Measurements from ENCODE around the gene ZNF408.

Gene ZNF408

DNA sequence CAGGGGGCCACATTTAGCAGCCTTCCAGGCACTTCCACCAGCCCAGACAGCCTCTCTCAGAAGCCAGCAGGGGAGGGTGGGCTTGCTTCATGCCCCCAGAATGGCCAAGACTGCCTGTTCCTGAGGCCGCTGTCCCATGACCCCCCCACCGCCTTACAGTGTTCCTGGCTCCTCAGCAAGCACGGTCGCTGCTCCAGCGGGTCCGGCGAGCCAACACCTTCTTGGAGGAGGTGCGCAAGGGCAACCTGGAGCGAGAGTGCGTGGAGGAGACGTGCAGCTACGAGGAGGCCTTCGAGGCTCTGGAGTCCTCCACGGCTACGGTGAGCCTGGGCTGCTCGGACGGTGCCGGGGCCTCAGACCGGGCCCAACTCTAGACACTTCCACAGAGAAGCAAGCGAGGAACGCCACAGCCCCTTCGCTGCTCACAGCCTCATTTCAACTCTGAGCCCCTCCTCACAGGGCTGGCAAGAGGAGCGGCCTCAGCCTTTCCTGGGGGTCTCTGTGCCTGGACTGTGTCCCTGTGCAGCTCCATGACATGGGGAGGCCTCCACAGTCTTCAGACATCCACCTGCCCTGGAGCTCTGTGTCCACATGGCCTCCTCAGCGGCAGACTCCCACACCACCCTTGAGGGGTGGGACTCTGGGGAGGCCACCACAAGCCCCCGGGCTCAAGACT is 18.9 kb downstream of the ZNF408 start:
- H3K36me3 ChIP-seq (ENCODE audit: control insufficient read depth in 1 of 2, insufficient read depth in 2 of 2, low read length in 2 of 2): no peaks in the 10 kb centered on the region
- no peak overlapping the region for H3K27ac ChIP-seq (ENCODE audit: low read length)
- no peak overlapping the region for H3K4me3 ChIP-seq (ENCODE audit: low read depth in 1 of 2, low read length in 2 of 2)
- no peaks in the 10 kb centered on the region for H3K9me3 ChIP-seq (ENCODE audit: control insufficient read depth in 1 of 2, low read length in 2 of 2)
- H3K27me3 ChIP-seq (ENCODE audit: low read depth, low read length): no peaks in the 10 kb centered on the region
- no peaks in the 10 kb centered on the region for H3K4me1 ChIP-seq (ENCODE audit: control insufficient read depth in 1 of 2, insufficient read depth in 2 of 2, low read length in 2 of 2)

DNA sequence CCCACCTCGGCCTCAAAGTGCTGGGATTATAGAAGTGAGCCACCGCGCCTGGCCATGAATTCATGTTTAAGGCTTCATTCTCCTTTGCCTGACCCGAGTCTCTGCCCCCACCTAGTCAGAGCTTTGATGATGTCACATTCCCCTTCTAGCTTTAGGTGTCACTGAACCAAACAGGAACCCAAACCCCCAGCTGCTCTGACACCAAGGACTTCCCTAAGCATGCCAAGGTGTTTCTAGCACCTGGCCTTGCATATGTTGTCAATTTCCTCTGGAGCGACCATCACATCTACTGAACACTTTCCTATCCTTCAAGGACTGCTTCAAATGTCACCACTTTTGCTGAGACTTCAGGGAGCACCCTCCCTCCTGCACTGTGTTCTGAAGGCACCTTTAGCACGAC is 20.5 kb downstream of the ZNF408 start:
- Histone ChIP-seq H3K27ac (ENCODE audit: low read length) (no peak overlapping the region), H3K27me3 (ENCODE audit: low read depth, low read length) (no peaks in the 10 kb centered on the region), H3K4me3 (ENCODE audit: low read depth in 1 of 2, low read length in 2 of 2) (no peak overlapping the region), H3K36me3 (ENCODE audit: control insufficient read depth in 1 of 2, insufficient read depth in 2 of 2, low read length in 2 of 2) (no peaks in the 10 kb centered on the region), H3K4me1 (ENCODE audit: control insufficient read depth in 1 of 2, insufficient read depth in 2 of 2, low read length in 2 of 2) (no peaks in the 10 kb centered on the region), H3K9me3 (ENCODE audit: control insufficient read depth in 1 of 2, low read length in 2 of 2) (no peaks in the 10 kb centered on the region)

DNA sequence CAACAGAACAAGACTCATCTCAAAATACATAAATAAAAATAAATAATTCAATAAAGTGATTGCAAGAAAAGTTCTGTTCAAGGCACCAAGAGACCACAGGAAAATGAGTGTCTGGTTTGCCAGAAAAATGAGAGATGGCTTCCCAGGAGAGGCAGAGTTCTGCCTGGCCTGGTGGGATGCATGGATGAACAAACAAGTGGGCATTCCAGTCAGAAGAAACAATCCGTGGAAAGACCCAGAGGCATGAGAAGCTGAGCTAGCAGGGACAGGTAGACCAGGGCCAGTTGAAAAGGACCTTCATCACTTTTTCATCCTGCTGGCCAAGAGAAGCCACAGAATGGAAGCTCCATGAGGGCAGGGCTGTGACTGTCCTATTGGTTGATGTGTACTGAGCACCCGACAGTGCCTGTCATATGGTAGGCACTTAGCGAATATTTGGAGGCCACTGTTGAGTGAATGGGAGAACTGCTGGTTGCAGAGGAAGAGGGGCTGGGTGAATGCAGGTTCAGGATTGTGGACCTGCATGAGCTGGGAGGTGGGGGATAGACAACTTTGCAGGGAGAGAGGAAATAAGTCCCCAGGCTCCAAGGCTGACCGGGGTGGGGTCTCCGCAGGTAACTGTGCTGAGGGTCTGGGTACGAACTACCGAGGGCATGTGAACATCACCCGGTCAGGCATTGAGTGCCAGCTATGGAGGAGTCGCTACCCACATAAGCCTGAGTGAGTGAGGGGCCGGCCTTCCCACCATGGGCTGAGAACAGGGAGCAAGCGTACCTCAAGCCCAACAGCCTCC is 21.9 kb downstream of the ZNF408 start:
- Histone ChIP-seq H3K27me3 (ENCODE audit: low read depth, low read length) (no peaks in the 10 kb centered on the region), H3K36me3 (ENCODE audit: control insufficient read depth in 1 of 2, insufficient read depth in 2 of 2, low read length in 2 of 2) (no peaks in the 10 kb centered on the region), H3K4me3 (ENCODE audit: low read depth in 1 of 2, low read length in 2 of 2) (no peak overlapping the region), H3K4me1 (ENCODE audit: control insufficient read depth in 1 of 2, insufficient read depth in 2 of 2, low read length in 2 of 2) (no peaks in the 10 kb centered on the region), H3K27ac (ENCODE audit: low read length) (no peak overlapping the region), H3K9me3 (ENCODE audit: control insufficient read depth in 1 of 2, low read length in 2 of 2) (no peaks in the 10 kb centered on the region)

DNA sequence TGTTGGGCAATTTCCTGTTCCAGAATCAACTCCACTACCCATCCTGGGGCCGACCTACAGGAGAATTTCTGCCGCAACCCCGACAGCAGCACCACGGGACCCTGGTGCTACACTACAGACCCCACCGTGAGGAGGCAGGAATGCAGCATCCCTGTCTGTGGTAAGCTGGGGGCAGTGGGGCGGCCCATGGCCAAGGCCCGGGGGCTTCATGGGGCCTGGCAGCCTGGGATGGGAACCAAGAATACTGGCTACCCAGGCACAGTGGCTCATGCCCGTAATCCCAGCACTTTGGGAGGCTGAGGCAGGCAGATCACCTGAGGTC is 22.5 kb downstream of the ZNF408 start:
- Histone ChIP-seq H3K27me3 (ENCODE audit: low read depth, low read length) (no peaks in the 10 kb centered on the region), H3K27ac (ENCODE audit: low read length) (no peak overlapping the region), H3K36me3 (ENCODE audit: control insufficient read depth in 1 of 2, insufficient read depth in 2 of 2, low read length in 2 of 2) (no peaks in the 10 kb centered on the region), H3K4me1 (ENCODE audit: control insufficient read depth in 1 of 2, insufficient read depth in 2 of 2, low read length in 2 of 2) (no peaks in the 10 kb centered on the region), H3K9me3 (ENCODE audit: control insufficient read depth in 1 of 2, low read length in 2 of 2) (no peaks in the 10 kb centered on the region), H3K4me3 (ENCODE audit: low read depth in 1 of 2, low read length in 2 of 2) (no peak overlapping the region)

DNA sequence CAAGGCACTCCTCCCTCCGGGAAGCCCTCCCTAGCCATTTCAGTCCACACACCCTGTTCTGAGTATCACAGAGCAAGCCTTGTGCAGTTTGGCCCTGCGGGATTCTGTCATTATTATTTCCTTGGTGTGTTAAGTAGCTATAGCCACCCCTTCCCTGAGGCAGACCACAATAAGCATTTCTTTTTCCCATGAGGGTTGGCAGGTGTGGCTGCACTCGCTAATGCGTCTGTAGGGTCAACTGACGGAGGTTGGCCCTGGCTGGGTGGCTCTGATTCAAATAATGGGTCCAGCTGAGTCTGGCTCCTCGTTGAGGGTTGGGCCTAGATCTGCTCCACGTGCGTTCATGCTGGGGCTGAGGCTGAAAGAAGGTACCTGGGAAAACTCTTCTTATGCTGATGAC is 23.3 kb downstream of the ZNF408 start:
- Histone ChIP-seq H3K4me1 (ENCODE audit: control insufficient read depth in 1 of 2, insufficient read depth in 2 of 2, low read length in 2 of 2) (no peaks in the 10 kb centered on the region), H3K4me3 (ENCODE audit: low read depth in 1 of 2, low read length in 2 of 2) (no peak overlapping the region), H3K9me3 (ENCODE audit: control insufficient read depth in 1 of 2, low read length in 2 of 2) (no peaks in the 10 kb centered on the region), H3K36me3 (ENCODE audit: control insufficient read depth in 1 of 2, insufficient read depth in 2 of 2, low read length in 2 of 2) (no peaks in the 10 kb centered on the region), H3K27ac (ENCODE audit: low read length) (no peak overlapping the region), H3K27me3 (ENCODE audit: low read depth, low read length) (no peaks in the 10 kb centered on the region)

DNA sequence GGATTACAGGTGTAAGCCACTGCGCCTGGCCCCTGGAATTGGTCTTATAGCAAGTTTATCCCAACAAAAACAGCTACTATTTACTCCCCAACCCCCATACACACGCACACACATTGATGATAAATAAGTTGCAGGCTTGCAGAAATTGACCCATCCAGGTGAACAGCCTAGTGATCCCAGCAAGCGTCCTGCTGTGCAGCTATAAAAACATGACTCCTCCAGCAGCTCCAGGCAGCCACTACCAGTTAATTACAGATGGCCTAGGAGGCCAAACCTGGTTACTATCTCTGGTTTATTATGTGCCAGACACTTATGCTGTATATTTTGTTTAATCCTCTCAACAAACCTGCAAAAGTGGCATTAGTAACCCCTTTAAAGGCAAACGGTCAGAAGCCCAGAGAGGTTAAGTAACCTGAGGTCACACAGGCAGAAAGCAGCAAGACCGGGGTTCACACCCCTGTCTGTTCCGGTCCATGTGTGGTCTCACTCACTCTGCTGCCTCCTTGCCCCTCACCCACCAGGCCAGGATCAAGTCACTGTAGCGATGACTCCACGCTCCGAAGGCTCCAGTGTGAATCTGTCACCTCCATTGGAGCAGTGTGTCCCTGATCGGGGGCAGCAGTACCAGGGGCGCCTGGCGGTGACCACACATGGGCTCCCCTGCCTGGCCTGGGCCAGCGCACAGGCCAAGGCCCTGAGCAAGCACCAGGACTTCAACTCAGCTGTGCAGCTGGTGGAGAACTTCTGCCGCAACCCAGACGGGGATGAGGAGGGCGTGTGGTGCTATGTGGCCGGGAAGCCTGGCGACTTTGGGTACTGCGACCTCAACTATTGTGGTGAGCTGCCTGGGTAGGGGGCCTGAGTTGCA is 24.7 kb downstream of the ZNF408 start:
- Histone ChIP-seq H3K36me3 (ENCODE audit: control insufficient read depth in 1 of 2, insufficient read depth in 2 of 2, low read length in 2 of 2) (no peaks in the 10 kb centered on the region), H3K4me1 (ENCODE audit: control insufficient read depth in 1 of 2, insufficient read depth in 2 of 2, low read length in 2 of 2) (no peaks in the 10 kb centered on the region)

DNA sequence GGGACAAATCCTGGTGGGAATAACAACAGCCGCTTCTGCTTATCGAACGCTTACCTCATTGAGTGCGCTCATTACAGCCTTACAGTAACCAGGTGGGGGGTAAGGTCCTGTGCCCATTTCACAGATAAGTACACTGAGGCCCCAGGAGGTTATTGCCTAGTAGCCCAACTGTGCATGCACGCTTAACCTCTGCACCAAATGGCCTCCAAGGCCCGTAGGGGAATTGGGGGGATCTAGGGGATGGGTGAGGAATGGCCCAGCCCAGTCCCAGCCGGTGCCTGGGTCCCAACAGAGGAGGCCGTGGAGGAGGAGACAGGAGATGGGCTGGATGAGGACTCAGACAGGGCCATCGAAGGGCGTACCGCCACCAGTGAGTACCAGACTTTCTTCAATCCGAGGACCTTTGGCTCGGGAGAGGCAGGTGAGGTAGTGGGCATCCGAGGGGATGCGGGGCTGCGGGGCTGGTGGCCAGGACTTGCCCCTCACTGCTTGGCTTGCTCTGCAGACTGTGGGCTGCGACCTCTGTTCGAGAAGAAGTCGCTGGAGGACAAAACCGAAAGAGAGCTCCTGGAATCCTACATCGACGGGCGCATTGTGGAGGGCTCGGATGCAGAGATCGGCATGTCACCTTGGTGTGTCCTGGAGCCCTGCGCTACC is 25.5 kb downstream of the ZNF408 start:
- Histone ChIP-seq H3K4me3 (ENCODE audit: low read depth in 1 of 2, low read length in 2 of 2) (no peak overlapping the region), H3K9me3 (ENCODE audit: control insufficient read depth in 1 of 2, low read length in 2 of 2) (no peaks in the 10 kb centered on the region), H3K36me3 (ENCODE audit: control insufficient read depth in 1 of 2, insufficient read depth in 2 of 2, low read length in 2 of 2) (no peaks in the 10 kb centered on the region), H3K27ac (ENCODE audit: low read length) (no peak overlapping the region), H3K27me3 (ENCODE audit: low read depth, low read length) (no peaks in the 10 kb centered on the region), H3K4me1 (ENCODE audit: control insufficient read depth in 1 of 2, insufficient read depth in 2 of 2, low read length in 2 of 2) (no peaks in the 10 kb centered on the region)

More for the DNA sequence above, 24.7 kb downstream of the ZNF408 start:
- no peak overlapping the region for H3K4me3 ChIP-seq (ENCODE audit: low read depth in 1 of 2, low read length in 2 of 2)
- H3K27ac ChIP-seq (ENCODE audit: low read length): no peak overlapping the region
- H3K27me3 ChIP-seq (ENCODE audit: low read depth, low read length): no peaks in the 10 kb centered on the region
- no peaks in the 10 kb centered on the region for H3K9me3 ChIP-seq (ENCODE audit: control insufficient read depth in 1 of 2, low read length in 2 of 2)

DNA sequence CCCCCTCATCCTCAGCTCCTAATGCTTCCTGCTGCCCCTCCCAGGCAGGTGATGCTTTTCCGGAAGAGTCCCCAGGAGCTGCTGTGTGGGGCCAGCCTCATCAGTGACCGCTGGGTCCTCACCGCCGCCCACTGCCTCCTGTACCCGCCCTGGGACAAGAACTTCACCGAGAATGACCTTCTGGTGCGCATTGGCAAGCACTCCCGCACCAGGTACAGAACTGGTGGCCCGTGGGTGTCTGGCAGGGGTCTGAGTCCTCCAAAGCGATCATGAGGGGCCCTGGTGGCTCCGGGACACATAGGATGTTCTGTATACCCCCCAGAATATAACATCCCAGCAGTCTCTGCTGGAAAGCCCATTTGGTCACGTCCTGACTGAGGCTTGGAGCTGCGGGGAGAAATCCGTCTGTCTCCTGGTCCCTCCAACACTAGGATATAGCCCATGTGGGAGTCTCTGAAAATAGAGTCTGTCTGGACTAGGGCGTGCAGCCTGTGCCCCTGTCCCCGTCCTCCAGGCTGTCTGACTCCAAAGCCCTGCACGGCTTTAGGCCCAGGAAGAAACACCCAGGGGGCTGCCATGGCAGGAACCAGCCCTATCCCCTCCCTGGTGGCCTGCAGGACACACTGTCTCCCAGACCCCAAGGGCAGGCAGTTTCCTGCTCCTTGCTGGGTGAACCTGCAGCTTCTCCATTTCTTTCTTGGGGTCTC is 27.3 kb downstream of the ZNF408 start:
- Histone ChIP-seq H3K27me3 (ENCODE audit: low read depth, low read length) (no peaks in the 10 kb centered on the region), H3K4me1 (ENCODE audit: control insufficient read depth in 1 of 2, insufficient read depth in 2 of 2, low read length in 2 of 2) (no peaks in the 10 kb centered on the region), H3K9me3 (ENCODE audit: control insufficient read depth in 1 of 2, low read length in 2 of 2) (no peaks in the 10 kb centered on the region), H3K4me3 (ENCODE audit: low read depth in 1 of 2, low read length in 2 of 2) (no peak overlapping the region), H3K36me3 (ENCODE audit: control insufficient read depth in 1 of 2, insufficient read depth in 2 of 2, low read length in 2 of 2) (no peaks in the 10 kb centered on the region), H3K27ac (ENCODE audit: low read length) (no peak overlapping the region)

DNA sequence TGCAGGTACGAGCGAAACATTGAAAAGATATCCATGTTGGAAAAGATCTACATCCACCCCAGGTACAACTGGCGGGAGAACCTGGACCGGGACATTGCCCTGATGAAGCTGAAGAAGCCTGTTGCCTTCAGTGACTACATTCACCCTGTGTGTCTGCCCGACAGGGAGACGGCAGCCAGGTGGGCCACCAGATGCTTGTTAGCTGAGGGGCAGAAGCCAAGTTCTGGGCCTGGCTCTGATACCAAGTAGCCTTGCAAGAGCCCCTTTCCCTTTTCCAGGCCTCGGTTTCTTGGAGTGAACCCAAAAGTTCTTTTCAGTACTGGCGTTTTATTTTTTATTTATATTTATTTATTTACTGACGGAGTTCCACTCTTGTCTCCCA is 27.8 kb downstream of the ZNF408 start:
- Histone ChIP-seq H3K36me3 (ENCODE audit: control insufficient read depth in 1 of 2, insufficient read depth in 2 of 2, low read length in 2 of 2) (no peaks in the 10 kb centered on the region), H3K9me3 (ENCODE audit: control insufficient read depth in 1 of 2, low read length in 2 of 2) (no peaks in the 10 kb centered on the region), H3K4me3 (ENCODE audit: low read depth in 1 of 2, low read length in 2 of 2) (no peak overlapping the region), H3K27me3 (ENCODE audit: low read depth, low read length) (no peaks in the 10 kb centered on the region), H3K4me1 (ENCODE audit: control insufficient read depth in 1 of 2, insufficient read depth in 2 of 2, low read length in 2 of 2) (no peaks in the 10 kb centered on the region), H3K27ac (ENCODE audit: low read length) (no peak overlapping the region)

DNA sequence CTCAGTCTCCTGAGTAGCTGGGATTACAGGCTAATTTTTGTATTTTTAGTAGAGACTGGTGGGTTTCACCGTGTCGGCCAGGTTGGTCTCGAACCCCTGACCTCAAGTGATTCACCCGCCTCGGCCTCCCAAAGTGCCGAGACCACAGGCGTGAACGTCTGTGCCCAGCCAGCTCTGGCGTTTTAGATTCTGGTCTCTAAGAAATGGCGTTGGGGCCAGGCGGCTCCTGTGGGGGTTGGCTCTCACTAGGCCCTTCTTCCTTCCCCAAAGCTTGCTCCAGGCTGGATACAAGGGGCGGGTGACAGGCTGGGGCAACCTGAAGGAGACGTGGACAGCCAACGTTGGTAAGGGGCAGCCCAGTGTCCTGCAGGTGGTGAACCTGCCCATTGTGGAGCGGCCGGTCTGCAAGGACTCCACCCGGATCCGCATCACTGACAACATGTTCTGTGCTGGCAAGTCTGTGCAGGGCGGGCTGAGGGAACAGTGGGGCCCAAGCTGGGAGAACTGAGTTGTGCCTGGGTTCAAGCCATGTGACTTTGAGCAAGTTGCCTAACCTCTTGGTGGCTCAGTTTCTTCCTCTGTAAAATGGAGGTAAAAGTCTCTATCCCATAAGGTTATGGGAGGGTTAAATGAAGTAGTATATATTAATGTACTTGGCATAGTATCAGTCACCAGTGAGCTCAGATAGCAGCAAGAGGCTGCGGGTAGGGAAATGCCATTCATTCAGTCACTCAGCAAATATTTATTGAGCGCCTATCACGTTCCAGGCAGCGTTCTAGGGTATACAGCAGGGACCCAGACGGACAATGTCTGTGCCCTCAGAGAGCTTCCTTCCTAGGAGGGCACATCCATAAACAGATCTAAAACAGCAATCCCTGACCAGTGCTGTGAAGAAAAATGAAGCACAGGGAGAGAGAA is 28.5 kb downstream of the ZNF408 start:
- no peak overlapping the region for H3K4me3 ChIP-seq (ENCODE audit: low read depth in 1 of 2, low read length in 2 of 2)
- no peaks in the 10 kb centered on the region for H3K4me1 ChIP-seq (ENCODE audit: control insufficient read depth in 1 of 2, insufficient read depth in 2 of 2, low read length in 2 of 2)

More for the DNA sequence above, 28.5 kb downstream of the ZNF408 start:
- no peaks in the 10 kb centered on the region for H3K36me3 ChIP-seq (ENCODE audit: control insufficient read depth in 1 of 2, insufficient read depth in 2 of 2, low read length in 2 of 2)
- H3K9me3 ChIP-seq (ENCODE audit: control insufficient read depth in 1 of 2, low read length in 2 of 2): no peaks in the 10 kb centered on the region
- H3K27me3 ChIP-seq (ENCODE audit: low read depth, low read length): no peaks in the 10 kb centered on the region
- no peak overlapping the region for H3K27ac ChIP-seq (ENCODE audit: low read length)

Measured in muscle layer of duodenum (tissue), 2 donors.